GM12874 (cell line): Measurements from ENCODE around the gene ARID1B.

Experiments used
- CTCF ChIP-seq: IDR thresholded peaks from 2 replicates; pipeline ENCODE4 v1.5.1; 2011; ENCODE audit warnings: low read depth, mild to moderate bottlenecking, control low read depth, low read length, moderate library complexity; ENCODE audit not compliant: insufficient read depth

The ARID1B gene

GRCh38 chr6:156877126-156877863 lies 100.1 kb downstream of the ARID1B start:
- TF ChIP-seq CTCF = no peak

GRCh38 chr6:156878681-156879080 lies 101.5 kb downstream of the ARID1B start:
- no peak for TF ChIP-seq CTCF

GRCh38 chr6:156879186-156879585 lies 102.0 kb downstream of the ARID1B start:
- TF ChIP-seq CTCF = no peak

- no peak for TF ChIP-seq CTCF
Measured at GRCh38 chr6:156879591-156879990, 102.4 kb downstream of the ARID1B start.

- TF ChIP-seq CTCF = no peak
Measured at GRCh38 chr6:156880913-156881312, 103.7 kb downstream of the ARID1B start.

GRCh38 chr6:156881687-156882629 lies 104.8 kb downstream of the ARID1B start:
- no peak for TF ChIP-seq CTCF

- TF ChIP-seq CTCF = no peak
Measured at GRCh38 chr6:156883497-156884252, 106.5 kb downstream of the ARID1B start.
